Spleen (tissue), 11 donors: Measurements from ENCODE around the gene CWC15. TPM values are rescaled to one million over a fixed set of nuclear protein-coding genes. Genes with fewer than 3 reads are reported as not detected.

Experiments used
- DNase-seq: peaks from one replicate; pipeline ENCODE4 v3.0.0-alpha.2; 2020
- H3K27ac ChIP-seq, 8 donors: fragments of 200-600 bp; sonication (generic) in 7 of 8; 1 replicate in 4 of 8; 2 replicates in 4 of 8; pipeline versions ENCODE4 v1.5.0 to v1.8.0; 2016 to 2021; ENCODE audit warnings: inconsistent platforms in 4 of 8, mild to moderate bottlenecking in 4 of 8, moderate library complexity in 1 of 8
- H3K27me3 ChIP-seq, 7 donors: fragments of 200-600 bp; sonication (generic) in 6 of 7; replicated peaks in 1 of 7; 1 replicate in 4 of 7; 2 replicates in 3 of 7; pipeline versions ENCODE4 v1.5.0 to v1.8.0; 2016 to 2021; ENCODE audit warnings: inconsistent platforms in 3 of 7, mild to moderate bottlenecking in 1 of 7
- H3K36me3 ChIP-seq, 6 donors: fragments of 200-600 bp; sonication (generic) in 5 of 6; 1 replicate in 4 of 6; 2 replicates in 2 of 6; pipeline versions ENCODE4 v1.5.0 to v1.8.0; 2016 to 2021; ENCODE audit warnings: inconsistent platforms in 2 of 6
- H3K4me1 ChIP-seq, 6 donors: fragments of 200-600 bp; sonication (generic) in 5 of 6; 1 replicate in 3 of 6; 2 replicates in 3 of 6; pipeline versions ENCODE4 v1.5.0 to v1.8.0; 2016 to 2021; ENCODE audit warnings: inconsistent platforms in 3 of 6
- H3K4me3 ChIP-seq, 8 donors: fragments of 200-600 bp; sonication (generic) in 7 of 8; 1 replicate in 4 of 8; 2 replicates in 4 of 8; pipeline versions ENCODE4 v1.5.0 to v1.8.0; 2016 to 2021; ENCODE audit warnings: inconsistent platforms in 4 of 8, mild to moderate bottlenecking in 4 of 8, moderate library complexity in 2 of 8
- H3K9me3 ChIP-seq, 8 donors: fragments of 200-600 bp; sonication (generic) in 7 of 8; 1 replicate in 4 of 8; 2 replicates in 4 of 8; pipeline versions ENCODE4 v1.5.0 to v1.8.0; 2016 to 2021; ENCODE audit warnings: inconsistent platforms in 4 of 8
- POLR2A ChIP-seq, 3 donors: fragments of 450-650 bp; IDR thresholded peaks; one replicate each; pipeline ENCODE4 v1.5.1; 2017; ENCODE audit warnings: antibody characterized with exemption in 3 of 3, mild to moderate bottlenecking in 1 of 3
- POLR2AphosphoS5 ChIP-seq, 3 donors: sonication (generic); formaldehyde crosslinking; IDR thresholded peaks; one replicate each; pipeline ENCODE4 v1.5.1; 2017; ENCODE audit warnings: antibody characterized with exemption in 3 of 3
- WGBS, 5 donors: extraction: QIAGEN DNeasy Blood & Tissue Kit in 3 of 5; methylation state at CpG; one replicate each; pipeline versions ENCODE4 v1.1.5 to v1.1.7; 2013 to 2018; 5-methylcytosine and 5-hydroxymethylcytosine counted together
- intact Hi-C: fragments of 100-400 bp; cut with DNase I; formaldehyde crosslinking; loops from one replicate; pipeline ENCODE4 v1.15.0; 2023; ENCODE audit warnings: low total_unique reads
- polyA plus RNA-seq, 3 donors: library from polyadenylated mRNA; stranded (reverse); fragments of 200-250 nt; gene quantifications; one replicate each; pipeline ENCODE4 v1.2.1, GENCODE V29; 2013
- total RNA-seq, 7 donors: library from RNA; depleted of rRNA in 3 of 7; stranded (reverse); fragments of >200 nt in 3 of 7; fragmentation: NEBNext Ultra II Directional in 4 of 7; extraction: Animal tissue kit (Norgen Biotek cat#: 25700) in 4 of 7; gene quantifications; one replicate each; pipeline versions ENCODE4 v1.1.0 to v1.2.1, GENCODE V29; 2016 to 2021
- TF ChIP-seq, protein P1 (sequence below), 11 experiments: fragments of 200-600 bp in 7 of 11; fragments of 450-650 bp in 4 of 11; sonication (generic) in 4 of 11; IDR thresholded peaks in 8 of 11; conservative IDR thresholded peaks in 3 of 11; 1 replicate in 7 of 11; 2 replicates in 4 of 11; pipeline versions ENCODE4 v1.4.0 to v1.8.0; 2016 to 2021; ENCODE audit warnings: antibody characterized with exemption in 11 of 11, inconsistent platforms in 4 of 11, mild to moderate bottlenecking in 1 of 11
- donor health status: healthy with polysubstance abuse.
- donor health status: DM: no; HTN: no; CAD: no; lungs with moderate emphysema.
- donor health status: DM: no; HTN: no; CAD: no.
- donor health status: Bipolar disorder and iron deficiency.
- donor health status: healthy.
- donor health status: DM: no; HTN: no; CAD: no.
- donor health status: DM: yes; HTN: yes; CAD: no.

Gene CWC15
- total and polyA plus RNA-seq, 10 donors, result 40.6 to 95.0 (median 59.3) TPM

DNA sequence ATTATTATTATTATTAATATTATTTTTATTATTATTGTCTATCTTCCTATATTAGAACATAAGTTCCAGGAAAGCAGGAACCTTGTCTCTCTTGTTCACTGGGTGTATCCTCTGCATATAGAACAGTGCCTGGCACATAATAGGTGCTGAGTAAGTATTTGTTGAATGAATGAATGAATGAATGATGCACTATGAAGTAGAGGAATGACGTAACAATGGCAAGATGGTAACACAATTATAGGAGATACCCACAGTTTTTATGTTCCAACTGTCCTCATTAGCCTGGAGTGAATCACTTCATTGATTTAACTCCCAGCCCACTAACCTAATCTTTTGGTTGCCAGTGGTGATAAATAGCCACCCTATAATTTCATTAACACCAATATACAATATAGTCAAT is 2.2 kb upstream of the CWC15 start:
- TF ChIP-seq POLR2AphosphoS5 (IDR thresholded peaks at IDR 0.05), result no peak
- TF ChIP-seq, protein P1, sequence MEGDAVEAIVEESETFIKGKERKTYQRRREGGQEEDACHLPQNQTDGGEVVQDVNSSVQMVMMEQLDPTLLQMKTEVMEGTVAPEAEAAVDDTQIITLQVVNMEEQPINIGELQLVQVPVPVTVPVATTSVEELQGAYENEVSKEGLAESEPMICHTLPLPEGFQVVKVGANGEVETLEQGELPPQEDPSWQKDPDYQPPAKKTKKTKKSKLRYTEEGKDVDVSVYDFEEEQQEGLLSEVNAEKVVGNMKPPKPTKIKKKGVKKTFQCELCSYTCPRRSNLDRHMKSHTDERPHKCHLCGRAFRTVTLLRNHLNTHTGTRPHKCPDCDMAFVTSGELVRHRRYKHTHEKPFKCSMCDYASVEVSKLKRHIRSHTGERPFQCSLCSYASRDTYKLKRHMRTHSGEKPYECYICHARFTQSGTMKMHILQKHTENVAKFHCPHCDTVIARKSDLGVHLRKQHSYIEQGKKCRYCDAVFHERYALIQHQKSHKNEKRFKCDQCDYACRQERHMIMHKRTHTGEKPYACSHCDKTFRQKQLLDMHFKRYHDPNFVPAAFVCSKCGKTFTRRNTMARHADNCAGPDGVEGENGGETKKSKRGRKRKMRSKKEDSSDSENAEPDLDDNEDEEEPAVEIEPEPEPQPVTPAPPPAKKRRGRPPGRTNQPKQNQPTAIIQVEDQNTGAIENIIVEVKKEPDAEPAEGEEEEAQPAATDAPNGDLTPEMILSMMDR (IDR thresholded peaks at IDR 0.05 in 8 of 11, conservative IDR thresholded peaks at IDR 0.05 in 3 of 11), result no peak
- no peak for TF ChIP-seq POLR2A (IDR thresholded peaks at IDR 0.05)
- Histone ChIP-seq H3K9me3 (no peaks in the 10 kb centered on the region), H3K27me3 (no peaks in the 10 kb centered on the region), H3K36me3 (peaks cover under 1 to 17% (median 12%) of the 10 kb centered on the region in 6 donors), H3K27ac (no peak overlapping the region), H3K4me3 (no peak overlapping the region), H3K4me1 (peaks cover 10 to 31% (median 20%) of the 10 kb centered on the region in 6 donors)
- DNase-seq, result no peak
- intact Hi-C loops, result loop anchor here (10.0 kb wide), 1 partner anchor 89 kb away; the partner anchor contains the start of gene SRSF8
- 90 to 100% (median 96%) methylated on average over 1 of the region's 1 CpG for WGBS, 5 donors

DNA sequence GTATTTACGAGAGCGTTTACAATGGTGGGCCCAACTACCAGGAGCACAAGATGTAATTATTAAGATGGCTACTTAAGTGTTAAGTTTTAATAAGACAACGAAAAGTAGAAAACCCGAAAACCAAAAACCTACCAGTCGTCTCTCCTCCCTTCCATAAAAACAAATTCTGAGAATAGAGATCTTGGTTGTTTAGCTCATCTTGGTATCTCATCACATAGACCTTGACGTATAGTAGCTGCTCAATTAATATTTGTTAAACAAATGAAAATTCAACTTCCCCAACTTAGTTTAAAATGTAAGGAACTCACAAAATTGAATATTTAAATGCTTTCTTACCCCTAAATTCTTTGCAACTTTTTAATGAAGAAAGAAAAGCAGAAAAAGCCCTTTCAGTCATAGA is 822 bp upstream of the CWC15 start:
- Histone ChIP-seq H3K4me3 (peak overlapping the region in 7 of 8 donors; percentile 74 to 98 (median 86)), H3K27me3 (no peaks in the 10 kb centered on the region), H3K27ac (peak overlapping the region in 3 of 8 donors; percentile 86 to 87 (median 86)), H3K36me3 (peaks cover 6 to 31% (median 26%) of the 10 kb centered on the region in 6 donors), H3K4me1 (peaks cover 10 to 32% (median 20%) of the 10 kb centered on the region in 6 donors), H3K9me3 (no peaks in the 10 kb centered on the region)
- no peak for DNase-seq
- 51 to 63% (median 59%) methylated on average over 6 of the region's 6 CpGs for WGBS, 5 donors
- TF ChIP-seq, protein P1 (IDR thresholded peaks at IDR 0.05 in 8 of 11, conservative IDR thresholded peaks at IDR 0.05 in 3 of 11), result no peak
- TF ChIP-seq POLR2AphosphoS5 (IDR thresholded peaks at IDR 0.05) (no peak), POLR2A (IDR thresholded peaks at IDR 0.05) (no peak)
- intact Hi-C loops, result loop anchor here (10.0 kb wide), 1 partner anchor 91 kb away; the partner anchor contains the start of gene SRSF8

DNA sequence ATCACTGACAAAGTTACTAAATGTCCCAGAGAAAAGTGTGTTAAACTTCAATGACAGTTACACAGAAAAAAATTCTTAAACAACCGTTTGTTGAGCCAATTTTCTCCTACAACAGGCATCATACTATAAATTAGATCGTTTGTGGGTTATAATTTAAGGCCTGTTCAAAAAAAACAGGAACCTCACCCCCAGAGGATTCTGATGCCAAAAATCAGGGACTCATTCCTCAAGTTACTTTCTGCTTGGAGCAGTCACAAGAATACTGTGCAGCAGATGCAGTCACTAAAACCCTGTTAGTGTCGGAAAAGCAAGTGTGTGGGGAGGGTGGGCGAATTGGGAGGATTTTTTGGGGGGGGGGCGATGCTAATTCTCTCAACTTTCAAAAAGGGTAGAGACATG is 657 bp downstream of the CWC15 start:
- H3K27ac ChIP-seq, result peak overlapping the region in 5 of 8 donors; percentile 85 to 88 (median 86)
- H3K27me3 ChIP-seq, result no peaks in the 10 kb centered on the region
- TF ChIP-seq POLR2AphosphoS5 (IDR thresholded peaks at IDR 0.05) (no peak), POLR2A (IDR thresholded peaks at IDR 0.05) (no peak)
- TF ChIP-seq, protein P1 (IDR thresholded peaks at IDR 0.05 in 8 of 11, conservative IDR thresholded peaks at IDR 0.05 in 3 of 11), result no peak
- H3K4me3 ChIP-seq, result peak overlapping the region; percentile 74 to 98 (median 88)
- H3K4me1 ChIP-seq, result peaks cover 10 to 46% (median 21%) of the 10 kb centered on the region in 6 donors
- H3K36me3 ChIP-seq, result peaks cover 6 to 46% (median 41%) of the 10 kb centered on the region in 6 donors
- no peak for DNase-seq
- no peaks in the 10 kb centered on the region for H3K9me3 ChIP-seq
- intact Hi-C loops, result loop anchor here (10.0 kb wide), 1 partner anchor 92 kb away; the partner anchor contains the start of gene SRSF8
- 2 to 5% (median 3%) methylated on average over 5 of the region's 5 CpGs for WGBS, 5 donors

DNA sequence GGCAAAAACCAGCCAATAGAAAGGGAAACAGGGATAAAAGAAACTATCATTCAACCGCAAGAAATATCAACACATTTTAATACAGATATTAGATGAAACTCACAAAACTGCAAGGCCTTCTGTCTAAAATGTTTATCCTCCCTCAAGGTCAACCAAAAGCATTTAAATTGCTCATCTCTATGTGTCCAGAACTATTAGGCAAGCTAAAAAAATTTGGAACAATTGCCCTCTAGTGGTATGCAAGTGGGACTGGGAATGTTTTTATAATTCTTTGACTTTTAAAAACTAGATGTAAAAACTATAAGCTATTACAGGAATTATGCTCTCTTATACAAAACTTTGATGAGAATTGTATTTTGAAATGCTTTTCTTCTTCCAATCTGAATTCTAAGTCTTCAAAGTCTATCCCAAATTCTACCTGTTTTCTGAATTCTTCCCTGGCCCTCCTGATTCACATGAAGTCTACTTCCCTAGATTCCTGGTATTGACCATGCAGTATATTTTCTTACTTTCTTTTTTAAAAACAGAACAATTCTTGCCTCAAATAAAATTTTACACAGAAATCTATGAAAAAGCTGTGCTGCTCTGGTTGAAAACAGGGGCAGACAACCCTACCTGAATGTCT is 4.9 kb downstream of the CWC15 start:
- peaks cover 10 to 39% (median 17%) of the 10 kb centered on the region in 6 donors for H3K4me1 ChIP-seq
- no peak for TF ChIP-seq POLR2AphosphoS5 (IDR thresholded peaks at IDR 0.05)
- TF ChIP-seq, protein P1 (IDR thresholded peaks at IDR 0.05 in 8 of 11, conservative IDR thresholded peaks at IDR 0.05 in 3 of 11), result peak in 6 of 11 experiments; percentile 23 to 36 (median 26)
- H3K4me3 ChIP-seq, result no peak overlapping the region
- H3K36me3 ChIP-seq, result peaks cover 12 to 86% (median 82%) of the 10 kb centered on the region in 6 donors
- H3K27me3 ChIP-seq, result no peaks in the 10 kb centered on the region
- H3K27ac ChIP-seq, result no peak overlapping the region
- intact Hi-C loops, result no loop called here
- no peaks in the 10 kb centered on the region for H3K9me3 ChIP-seq
- DNase-seq, result no peak
- whole genome bisulfite sequencing, 5 donors, result 86 to 98% (median 89%) methylated on average over 1 of the region's 1 CpG
